Lower lobe of right lung (tissue), 2 donors: ENCODE measurements around the gene POLR3A. TPM values are rescaled to one million over a fixed set of nuclear protein-coding genes. Genes with fewer than 3 reads are reported as not detected.

Experiments used
- ATAC-seq, 2 donors: fragments of 200-7000 bp; cut with Tn5 transposase; one replicate each; pipeline ENCODE4 v1.9.1; 2020 to 2022; ENCODE audit warnings: mild to moderate bottlenecking in 2 of 2, moderate library complexity in 2 of 2
- DNase-seq: peaks from one replicate; pipeline ENCODE4 v3.0.0-alpha.2; 2020
- H3K27ac ChIP-seq: fragments of 200-600 bp; one replicate; pipeline ENCODE4 v1.8.0; 2022
- H3K27me3 ChIP-seq: fragments of 200-600 bp; one replicate; pipeline ENCODE4 v1.8.0; 2022; ENCODE audit warnings: low read depth
- H3K36me3 ChIP-seq: fragments of 200-600 bp; one replicate; pipeline ENCODE4 v1.8.0; 2022; ENCODE audit warnings: mild to moderate bottlenecking
- H3K4me1 ChIP-seq: fragments of 200-600 bp; one replicate; pipeline ENCODE4 v1.8.0; 2022
- H3K4me3 ChIP-seq: fragments of 200-600 bp; one replicate; pipeline ENCODE4 v1.8.0; 2022; ENCODE audit warnings: mild to moderate bottlenecking
- H3K9me3 ChIP-seq: fragments of 200-600 bp; one replicate; pipeline ENCODE4 v1.8.0; 2022
- intact Hi-C: fragments of 100-400 bp; cut with DNase I; formaldehyde crosslinking; loops from one replicate; pipeline ENCODE4 v1.11.0; 2022
- total RNA-seq: library from RNA; stranded (reverse); fragmentation: NEBNext Ultra II Directional; extraction: Animal tissue kit (Norgen Biotek cat#: 25700); gene quantifications from one replicate; pipeline ENCODE4 v1.2.1, GENCODE V29; 2021
- TF ChIP-seq, protein P1 (sequence below): fragments of 200-600 bp; IDR thresholded peaks from one replicate; pipeline ENCODE4 v1.8.0; 2022; ENCODE audit warnings: antibody characterized with exemption, mild to moderate bottlenecking
- donor health status: DM: no; HTN: yes; CAD: no; lungs with severe emphysema.

Gene POLR3A
- total RNA-seq, 1 donor from 2014 or later: 11.2 TPM

DNA sequence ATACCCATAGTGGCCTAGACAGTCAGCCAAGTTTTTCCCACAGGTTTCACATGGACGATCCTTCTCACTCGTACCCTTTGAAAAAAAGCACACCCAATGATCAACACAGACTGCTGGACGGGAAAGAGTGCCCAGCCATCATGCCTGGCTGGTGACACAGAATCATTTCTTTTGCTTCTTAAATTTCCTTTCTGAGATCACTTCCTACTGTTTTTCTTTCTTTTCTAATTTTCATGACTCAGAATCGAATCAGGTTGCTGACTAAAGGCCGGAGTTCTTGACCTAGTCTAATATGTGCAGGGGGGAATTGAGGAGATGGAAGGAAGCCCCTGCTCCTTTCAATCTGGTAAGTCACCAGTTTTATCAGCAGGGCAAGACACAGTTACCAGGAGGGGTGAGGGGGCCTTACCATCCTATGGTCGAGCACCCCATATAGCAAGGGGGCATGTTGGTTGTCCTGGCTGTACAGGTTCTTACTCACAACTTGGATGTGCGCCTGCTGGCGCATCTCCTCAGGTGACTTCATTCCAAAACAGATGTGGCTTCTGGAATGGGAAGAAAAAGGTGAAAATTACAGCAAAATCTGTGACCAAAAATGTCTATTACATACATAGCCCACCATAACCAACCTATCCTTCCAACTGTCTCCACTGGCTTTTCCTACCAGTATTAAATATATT is 3.5 kb downstream of the POLR3A start:
- H3K4me3 ChIP-seq: no peak overlapping the region
- intact Hi-C loops: no loop called here
- TF ChIP-seq, protein P1, sequence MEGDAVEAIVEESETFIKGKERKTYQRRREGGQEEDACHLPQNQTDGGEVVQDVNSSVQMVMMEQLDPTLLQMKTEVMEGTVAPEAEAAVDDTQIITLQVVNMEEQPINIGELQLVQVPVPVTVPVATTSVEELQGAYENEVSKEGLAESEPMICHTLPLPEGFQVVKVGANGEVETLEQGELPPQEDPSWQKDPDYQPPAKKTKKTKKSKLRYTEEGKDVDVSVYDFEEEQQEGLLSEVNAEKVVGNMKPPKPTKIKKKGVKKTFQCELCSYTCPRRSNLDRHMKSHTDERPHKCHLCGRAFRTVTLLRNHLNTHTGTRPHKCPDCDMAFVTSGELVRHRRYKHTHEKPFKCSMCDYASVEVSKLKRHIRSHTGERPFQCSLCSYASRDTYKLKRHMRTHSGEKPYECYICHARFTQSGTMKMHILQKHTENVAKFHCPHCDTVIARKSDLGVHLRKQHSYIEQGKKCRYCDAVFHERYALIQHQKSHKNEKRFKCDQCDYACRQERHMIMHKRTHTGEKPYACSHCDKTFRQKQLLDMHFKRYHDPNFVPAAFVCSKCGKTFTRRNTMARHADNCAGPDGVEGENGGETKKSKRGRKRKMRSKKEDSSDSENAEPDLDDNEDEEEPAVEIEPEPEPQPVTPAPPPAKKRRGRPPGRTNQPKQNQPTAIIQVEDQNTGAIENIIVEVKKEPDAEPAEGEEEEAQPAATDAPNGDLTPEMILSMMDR: no peak

DNA sequence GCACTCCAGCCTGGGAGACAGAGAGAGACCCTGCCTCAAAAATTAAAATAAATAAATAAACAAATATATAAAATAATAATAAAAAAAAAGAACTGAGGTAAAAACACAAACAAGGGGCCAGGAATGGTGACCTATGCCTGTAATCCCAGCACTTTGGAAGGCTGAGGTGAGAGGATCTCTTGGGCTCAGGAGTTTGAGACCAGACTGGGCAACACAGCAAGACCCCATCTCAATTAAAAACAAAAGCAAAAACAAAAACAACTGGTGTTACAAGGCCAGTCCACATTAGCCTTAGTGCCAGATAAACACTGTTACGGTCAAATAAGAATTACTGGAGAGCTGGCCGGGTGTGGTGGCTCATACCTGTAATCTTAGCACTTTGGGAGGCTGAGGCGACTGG is 5.6 kb downstream of the POLR3A start:
- peaks cover 76% of the 10 kb centered on the region for H3K36me3 ChIP-seq
- TF ChIP-seq, protein P1: no peak

More for the DNA sequence above, 3.5 kb downstream of the POLR3A start:
- Histone ChIP-seq H3K27ac (no peak overlapping the region), H3K4me1 (peaks cover 18% of the 10 kb centered on the region), H3K27me3 (no peaks in the 10 kb centered on the region), H3K36me3 (peaks cover 55% of the 10 kb centered on the region), H3K9me3 (no peaks in the 10 kb centered on the region)
- ATAC-seq (no peak), DNase-seq (no peak)

DNA sequence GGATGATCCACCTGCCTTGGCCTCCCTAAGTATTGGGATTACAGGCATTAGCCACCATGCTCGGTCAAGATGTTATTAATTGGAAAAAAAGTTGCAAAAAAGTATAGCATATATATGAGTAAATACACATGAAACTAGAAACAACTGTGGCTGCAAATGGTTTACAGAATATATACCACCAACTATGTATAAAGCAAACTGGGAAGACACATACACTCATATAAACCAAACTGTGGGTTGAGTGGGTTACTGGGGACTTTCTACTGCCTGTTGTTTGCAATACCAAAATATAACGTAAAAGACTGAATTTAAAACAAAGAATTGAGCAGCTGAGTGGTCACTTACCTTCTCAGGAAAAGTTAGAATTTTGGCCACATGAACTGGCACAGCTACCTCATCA is 8.1 kb downstream of the POLR3A start:
- Histone ChIP-seq H3K27me3 (no peaks in the 10 kb centered on the region), H3K4me1 (no peaks in the 10 kb centered on the region), H3K4me3 (no peak overlapping the region), H3K36me3 (peaks cover 100% of the 10 kb centered on the region), H3K9me3 (no peaks in the 10 kb centered on the region), H3K27ac (no peak overlapping the region)
- intact Hi-C loops: no loop called here
- DNase-seq (no peak), ATAC-seq (no peak)
- TF ChIP-seq, protein P1: no peak

More for the DNA sequence above, 5.6 kb downstream of the POLR3A start:
- H3K9me3 ChIP-seq: no peaks in the 10 kb centered on the region
- H3K4me3 ChIP-seq: no peak overlapping the region
- H3K27ac ChIP-seq: no peak overlapping the region
- H3K27me3 ChIP-seq: no peaks in the 10 kb centered on the region
- H3K4me1 ChIP-seq: peaks cover 11% of the 10 kb centered on the region
- DNase-seq (no peak), ATAC-seq (no peak)
- intact Hi-C loops: no loop called here

DNA sequence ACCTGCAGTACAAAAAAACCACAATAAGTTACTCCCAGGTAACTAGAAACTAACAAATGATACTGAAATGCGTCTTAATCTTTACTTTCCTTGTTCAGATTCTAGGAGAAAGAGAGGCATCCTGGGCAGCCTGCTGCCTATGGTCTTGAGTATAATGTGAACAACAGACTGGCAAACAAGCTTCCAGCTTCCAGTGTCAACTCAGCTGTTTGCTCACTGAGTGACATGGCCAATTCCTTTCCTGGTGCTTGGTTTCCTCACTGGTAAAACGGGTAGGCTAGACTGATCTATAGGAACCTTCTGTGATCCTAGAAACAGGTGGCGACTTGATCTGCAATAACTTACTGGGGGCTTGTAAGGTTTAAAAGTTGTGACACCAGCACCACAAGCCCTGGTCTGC is 10.1 kb downstream of the POLR3A start:
- H3K27me3 ChIP-seq: no peaks in the 10 kb centered on the region
- H3K36me3 ChIP-seq: peaks cover 100% of the 10 kb centered on the region
- TF ChIP-seq, protein P1: no peak
- H3K4me1 ChIP-seq: no peaks in the 10 kb centered on the region
- no peak for DNase-seq
- ATAC-seq: no peak
- H3K4me3 ChIP-seq: no peak overlapping the region
- no peak overlapping the region for H3K27ac ChIP-seq
- H3K9me3 ChIP-seq: no peaks in the 10 kb centered on the region
- intact Hi-C loops: no loop called here

DNA sequence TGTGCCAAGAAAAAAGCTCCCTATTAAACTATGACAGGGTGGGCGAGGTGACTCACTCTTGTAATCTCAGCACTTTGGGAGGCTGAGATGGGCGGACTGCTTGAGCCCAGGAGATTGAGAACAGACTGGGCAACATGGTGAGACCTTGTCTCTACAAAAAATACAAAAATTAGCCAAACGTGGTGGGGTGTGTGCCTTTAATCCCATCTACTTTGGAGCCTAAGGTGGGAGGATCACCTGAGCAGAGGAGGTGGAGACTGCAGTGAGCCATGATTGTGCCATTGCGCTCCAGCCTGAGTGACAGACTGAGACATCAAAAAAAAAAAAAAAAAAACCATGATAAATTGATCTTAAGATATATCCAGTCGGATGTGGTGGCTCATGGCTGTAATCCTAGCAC is 11.5 kb downstream of the POLR3A start:
- H3K4me1 ChIP-seq: no peaks in the 10 kb centered on the region
- no peak overlapping the region for H3K27ac ChIP-seq
- peaks cover 99% of the 10 kb centered on the region for H3K36me3 ChIP-seq
- DNase-seq (no peak), ATAC-seq (no peak)
- H3K27me3 ChIP-seq: no peaks in the 10 kb centered on the region
- H3K9me3 ChIP-seq: no peaks in the 10 kb centered on the region
- TF ChIP-seq, protein P1: no peak
- intact Hi-C loops: no loop called here
- no peak overlapping the region for H3K4me3 ChIP-seq
